Activated T-cell treated with anti-CD3 and anti-CD28 coated beads for 48 hours (primary cell): ENCODE results near the gene TP53BP2.
A peak's percentile ranks its signal among the peaks of the same experiment; 100 is the strongest.

Experiments used
- DNase-seq: peaks from one replicate; pipeline ENCODE4 v3.0.0-alpha.2; 2020; ENCODE audit warnings: low read depth

The TP53BP2 gene

GRCh38 chr1:223765036-223765718, 80.6 kb downstream of the TP53BP2 start:
- no peak for DNase-seq

GRCh38 chr1:223763881-223764280, 81.9 kb downstream of the TP53BP2 start:
- DNase-seq, result no peak

GRCh38 chr1:223763251-223763650, 82.5 kb downstream of the TP53BP2 start:
- DNase-seq, result no peak

- DNase-seq, result no peak
These were observed 84.3 kb downstream of the TP53BP2 start for GRCh38 chr1:223761411-223761810.

DNA sequence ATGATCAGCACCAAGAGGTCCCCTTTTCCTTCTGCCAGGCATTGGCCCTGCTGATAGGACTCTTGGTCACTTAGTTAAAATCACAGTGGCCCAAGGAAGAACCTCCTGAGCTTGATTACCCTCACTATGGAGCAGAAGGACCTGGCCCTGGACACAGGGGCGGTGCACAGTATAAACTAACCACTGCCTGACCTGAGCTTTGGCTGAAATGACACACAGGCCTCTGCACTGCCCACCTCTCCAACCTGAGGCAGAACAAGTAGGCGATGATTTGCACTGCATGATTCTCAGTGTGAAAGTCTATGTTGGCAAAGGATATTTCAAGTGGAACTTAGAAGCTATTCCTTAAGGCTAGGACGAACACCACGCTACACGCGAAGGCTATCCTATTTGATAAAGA, 84.9 kb downstream of the TP53BP2 start:
- no peak for DNase-seq

GRCh38 chr1:223759273-223759672, 86.5 kb downstream of the TP53BP2 start:
- DNase-seq, result no peak

DNA sequence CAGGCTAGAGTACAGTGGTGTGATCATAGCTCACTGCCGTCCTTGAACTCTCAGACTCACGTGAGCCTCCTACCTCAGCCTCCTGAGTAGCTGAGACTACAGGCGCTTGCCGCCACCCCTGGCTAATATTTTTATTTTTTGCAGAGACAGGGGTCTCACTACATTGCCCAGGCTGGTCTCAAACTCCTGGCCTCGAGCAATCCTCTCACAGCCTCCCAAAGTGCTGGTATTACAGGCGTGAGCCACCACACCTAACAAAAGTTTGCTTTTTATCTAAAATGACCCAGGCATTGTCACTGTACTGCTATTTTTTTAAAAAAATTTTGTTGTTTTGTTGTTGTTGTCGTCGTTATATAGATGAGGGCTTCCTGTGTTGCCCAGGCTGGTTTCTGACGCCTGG, 87.0 kb downstream of the TP53BP2 start:
- no peak for DNase-seq

GRCh38 chr1:223756806-223757700, 88.7 kb downstream of the TP53BP2 start:
- no peak for DNase-seq

GRCh38 chr1:223755992-223756775, 89.6 kb downstream of the TP53BP2 start:
- DNase-seq, result no peak

DNA sequence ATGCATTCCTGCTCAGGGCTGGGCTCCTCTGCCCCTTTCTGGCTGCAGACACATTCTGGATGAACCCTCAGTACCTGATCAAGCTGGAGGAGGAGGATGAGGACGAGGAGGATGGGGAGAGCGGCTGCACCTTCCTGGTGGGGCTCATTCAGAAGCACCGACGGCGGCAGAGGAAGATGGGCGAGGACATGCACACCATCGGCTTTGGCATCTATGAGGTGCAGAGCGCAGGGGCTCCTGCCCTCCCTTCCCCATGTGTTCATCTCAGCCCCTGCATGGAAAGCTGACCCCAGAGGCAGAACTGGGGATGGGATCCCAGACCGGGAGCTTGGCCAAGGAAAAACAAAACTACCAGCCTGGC, 90.3 kb downstream of the TP53BP2 start:
- no peak for DNase-seq

DNA sequence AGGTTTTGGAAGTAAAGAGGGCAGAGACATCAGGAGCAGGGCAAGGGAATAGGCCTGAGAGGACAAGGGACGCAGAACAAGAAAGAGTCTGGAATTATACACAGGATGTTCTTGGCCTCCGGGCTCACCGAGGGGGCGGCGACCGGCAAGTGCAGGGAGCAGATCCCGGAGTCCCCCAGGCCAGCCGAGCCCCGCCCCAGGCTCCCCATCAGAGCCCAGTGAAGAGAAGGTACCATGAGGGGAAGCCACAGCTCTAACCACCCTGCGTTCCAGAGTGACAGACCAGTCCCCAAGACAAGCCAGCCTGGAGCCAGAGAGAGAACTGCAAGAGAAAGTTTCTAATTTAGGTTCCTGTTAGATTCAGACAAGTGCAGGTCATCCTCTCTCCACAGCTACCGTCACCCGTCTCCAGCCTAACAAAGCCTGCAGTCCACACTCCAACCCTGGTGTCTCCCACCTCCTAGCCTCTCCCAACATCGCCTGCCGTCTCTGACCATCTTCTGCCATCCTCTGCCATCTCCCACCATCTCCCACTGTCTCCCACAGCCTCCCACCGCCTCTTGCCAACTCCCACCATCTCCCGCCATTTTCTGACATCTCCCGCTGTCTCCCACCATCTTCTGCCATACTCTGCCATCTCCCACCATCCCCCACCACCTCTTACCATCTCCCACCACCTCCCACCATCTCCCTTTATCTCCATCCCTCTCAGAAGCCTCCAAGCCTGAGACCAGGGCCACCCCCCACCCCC, 90.9 kb downstream of the TP53BP2 start:
- no peak for DNase-seq

- no peak for DNase-seq
These were observed 92.8 kb downstream of the TP53BP2 start for GRCh38 chr1:223752721-223753515.

- no peak for DNase-seq
These were observed 94.1 kb downstream of the TP53BP2 start for GRCh38 chr1:223751696-223752095.

DNA sequence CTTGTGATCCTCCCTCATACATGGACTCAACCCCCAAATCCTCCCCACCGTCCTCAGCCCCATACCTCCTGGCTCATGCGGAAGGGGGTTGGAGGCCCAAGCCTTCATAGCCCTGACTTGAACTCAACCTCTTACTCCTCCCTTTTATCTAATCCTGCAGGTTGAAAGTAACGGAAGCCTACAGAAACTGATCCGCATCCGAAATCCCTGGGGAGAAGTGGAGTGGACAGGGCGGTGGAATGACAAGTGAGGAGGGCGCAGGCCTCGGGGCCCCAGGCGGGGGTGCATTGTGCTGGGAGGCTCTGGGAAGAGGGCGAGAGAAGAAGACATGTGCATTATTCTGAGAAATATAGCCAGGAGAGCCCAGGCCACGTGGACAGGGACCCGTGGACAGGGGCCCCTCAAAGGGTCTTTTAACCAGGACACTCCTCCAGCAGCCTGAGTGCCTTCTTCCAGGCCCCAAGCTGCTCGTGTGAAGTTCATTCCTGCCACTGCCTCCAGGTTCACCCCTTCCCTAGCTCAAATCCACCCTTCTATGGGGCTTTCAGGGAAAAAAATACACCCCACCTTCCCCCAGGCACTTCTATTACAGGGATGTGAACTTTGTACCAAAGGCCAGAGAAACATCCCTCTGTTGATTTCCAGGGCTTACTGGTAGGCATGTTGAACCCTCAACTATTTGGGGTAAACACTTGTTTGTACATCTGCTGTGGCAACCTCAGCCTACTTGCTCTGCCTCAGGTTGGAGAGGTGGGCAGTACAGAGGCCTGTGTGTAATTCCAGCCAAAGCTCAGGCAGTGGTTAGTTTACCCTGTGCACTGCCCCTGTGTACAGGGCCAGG, 94.8 kb downstream of the TP53BP2 start:
- no peak for DNase-seq

GRCh38 chr1:223748773-223749733, 96.7 kb downstream of the TP53BP2 start:
- DNase-seq, result peak; percentile 58

GRCh38 chr1:223748405-223748772, 97.4 kb downstream of the TP53BP2 start:
- no peak for DNase-seq

DNA sequence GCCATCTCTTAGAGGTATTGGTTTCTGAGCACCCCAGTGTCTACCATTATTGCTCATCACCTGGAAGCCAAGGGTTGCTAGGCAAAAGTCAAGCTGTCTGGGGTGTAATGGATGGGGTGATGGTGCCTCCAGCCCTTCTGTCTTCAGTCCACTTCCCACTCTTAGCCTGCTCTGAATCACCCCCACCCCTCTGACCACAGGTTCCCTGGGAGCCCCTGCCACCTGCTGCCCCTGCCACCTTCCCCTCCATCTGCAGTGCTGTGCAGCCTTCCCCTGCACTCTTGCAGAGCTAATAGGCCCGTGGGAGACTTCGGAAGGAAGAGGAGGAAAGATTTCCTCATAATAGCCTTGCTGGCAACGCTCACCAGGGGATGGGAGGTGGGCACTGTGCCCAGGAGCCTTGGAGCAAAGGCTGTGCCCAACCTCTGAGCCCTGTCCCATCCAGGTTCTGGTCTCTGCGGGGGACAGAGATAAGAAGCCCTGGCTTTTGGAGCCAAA, 97.9 kb downstream of the TP53BP2 start:
- no peak for DNase-seq

DNA sequence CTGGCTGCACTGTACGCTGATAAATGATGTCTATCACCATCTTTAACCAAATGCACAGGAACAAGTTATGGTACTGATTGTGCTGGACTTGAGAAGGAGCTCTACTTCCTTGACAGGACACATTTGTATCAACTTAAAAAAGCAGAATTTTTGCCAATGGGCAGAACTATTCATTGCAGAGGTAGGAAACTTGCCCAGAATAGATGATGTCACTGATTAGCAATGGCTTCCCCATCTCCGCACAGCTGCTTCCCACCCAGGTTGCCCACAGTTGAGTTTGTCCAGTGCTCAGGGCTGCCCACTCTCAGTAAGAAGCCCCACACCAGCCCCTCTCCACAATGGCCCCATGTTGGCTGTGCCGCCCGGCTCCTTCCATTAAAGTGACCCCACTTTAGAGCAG, 100.0 kb downstream of the TP53BP2 start:
- DNase-seq, result no peak
